Common myeloid progenitor, CD34-positive (primary cell): Measurements from ENCODE around the gene SNRNP27. TPM values are rescaled to one million over a fixed set of nuclear protein-coding genes. Genes with fewer than 3 reads are reported as not detected.

Source experiments
- CTCF ChIA-PET: fragments of 350-600 bp; sonication (Branson Sonifier 250); formaldehyde crosslinking; loops from one replicate; lab custom pipeline; 2021; ENCODE audit warnings: antibody characterized with exemption; lab: Charles Lee
- POLR2A ChIA-PET: fragments of 350-600 bp; sonication (Branson Sonifier 250); formaldehyde crosslinking; loops from one replicate; lab custom pipeline; 2021; ENCODE audit warnings: antibody characterized with exemption; lab: Charles Lee
- DNase-seq, 3 donors: peaks; one replicate each; pipeline versions ENCODE4 v3.0.0 to v3.0.0-alpha.2; 2013
- H3K27ac ChIP-seq, 2 experiments: 1 replicate in 1 of 2; 2 replicates in 1 of 2; pipeline ENCODE4 v1.7.0; 2013; ENCODE audit warnings: inconsistent platforms in 2 of 2, low read length in 2 of 2, mild to moderate bottlenecking in 2 of 2, low read depth in 1 of 2, moderate library complexity in 1 of 2; ENCODE audit not compliant: severe bottlenecking in 2 of 2, insufficient read depth in 1 of 2, poor library complexity in 1 of 2
- H3K27me3 ChIP-seq, 5 experiments: replicated peaks in 2 of 5; 1 replicate in 3 of 5; 2 replicates in 2 of 5; pipeline versions ENCODE4 v1.6.1 to v1.7.0; 2013; ENCODE audit warnings: low read length in 4 of 5, mild to moderate bottlenecking in 2 of 5, moderate library complexity in 2 of 5, inconsistent platforms in 1 of 5; ENCODE audit not compliant: insufficient read depth in 5 of 5, control insufficient read depth in 4 of 5
- H3K36me3 ChIP-seq, 4 experiments: 1 replicate in 2 of 4; 2 replicates in 2 of 4; pipeline versions ENCODE4 v1.6.1 to v1.7.0; 2013; ENCODE audit warnings: low read length in 3 of 4, control low read depth in 1 of 4, mild to moderate bottlenecking in 1 of 4; ENCODE audit not compliant: control insufficient read depth in 4 of 4, insufficient read depth in 4 of 4
- H3K4me1 ChIP-seq, 4 experiments: 1 replicate in 3 of 4; 2 replicates in 1 of 4; pipeline versions ENCODE4 v1.6.1 to v1.7.1; 2013; ENCODE audit warnings: low read length in 3 of 4, mild to moderate bottlenecking in 3 of 4, control low read depth in 1 of 4, inconsistent platforms in 1 of 4, moderate library complexity in 1 of 4; ENCODE audit not compliant: control insufficient read depth in 4 of 4, insufficient read depth in 4 of 4; ENCODE audit errors: control extremely low read depth in 1 of 4
- H3K4me3 ChIP-seq, 7 experiments: 1 replicate in 4 of 7; 2 replicates in 3 of 7; pipeline versions ENCODE4 v1.5.1 to v1.7.0; 2013; ENCODE audit warnings: mild to moderate bottlenecking in 7 of 7, low read length in 6 of 7, moderate library complexity in 6 of 7, inconsistent platforms in 2 of 7, low read depth in 2 of 7, control low read depth in 1 of 7; ENCODE audit not compliant: insufficient read depth in 4 of 7, control insufficient read depth in 1 of 7; ENCODE audit errors: extremely low read depth in 1 of 7
- H3K9me3 ChIP-seq, 5 experiments: 1 replicate in 4 of 5; 2 replicates in 1 of 5; pipeline versions ENCODE4 v1.6.1 to v1.7.1; 2013; ENCODE audit warnings: low read length in 4 of 5, mild to moderate bottlenecking in 2 of 5, inconsistent platforms in 1 of 5, low read depth in 1 of 5, moderate library complexity in 1 of 5; ENCODE audit not compliant: control insufficient read depth in 4 of 5, insufficient read depth in 2 of 5; ENCODE audit errors: control extremely low read depth in 1 of 5
- WGBS: methylation state at CpG from one replicate; pipeline ENCODE4 v1.1.5; 2013; ENCODE audit not compliant: insufficient coverage; 5-methylcytosine and 5-hydroxymethylcytosine counted together
- polyA plus RNA-seq: library from polyadenylated mRNA; unstranded; fragments of 120-200 nt; gene quantifications from one replicate; pipeline ENCODE4 v1.2.1, GENCODE V29; 2013

Gene SNRNP27, protein sequence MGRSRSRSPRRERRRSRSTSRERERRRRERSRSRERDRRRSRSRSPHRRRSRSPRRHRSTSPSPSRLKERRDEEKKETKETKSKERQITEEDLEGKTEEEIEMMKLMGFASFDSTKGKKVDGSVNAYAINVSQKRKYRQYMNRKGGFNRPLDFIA
- 36.9 TPM for polyA plus RNA-seq

DNA sequence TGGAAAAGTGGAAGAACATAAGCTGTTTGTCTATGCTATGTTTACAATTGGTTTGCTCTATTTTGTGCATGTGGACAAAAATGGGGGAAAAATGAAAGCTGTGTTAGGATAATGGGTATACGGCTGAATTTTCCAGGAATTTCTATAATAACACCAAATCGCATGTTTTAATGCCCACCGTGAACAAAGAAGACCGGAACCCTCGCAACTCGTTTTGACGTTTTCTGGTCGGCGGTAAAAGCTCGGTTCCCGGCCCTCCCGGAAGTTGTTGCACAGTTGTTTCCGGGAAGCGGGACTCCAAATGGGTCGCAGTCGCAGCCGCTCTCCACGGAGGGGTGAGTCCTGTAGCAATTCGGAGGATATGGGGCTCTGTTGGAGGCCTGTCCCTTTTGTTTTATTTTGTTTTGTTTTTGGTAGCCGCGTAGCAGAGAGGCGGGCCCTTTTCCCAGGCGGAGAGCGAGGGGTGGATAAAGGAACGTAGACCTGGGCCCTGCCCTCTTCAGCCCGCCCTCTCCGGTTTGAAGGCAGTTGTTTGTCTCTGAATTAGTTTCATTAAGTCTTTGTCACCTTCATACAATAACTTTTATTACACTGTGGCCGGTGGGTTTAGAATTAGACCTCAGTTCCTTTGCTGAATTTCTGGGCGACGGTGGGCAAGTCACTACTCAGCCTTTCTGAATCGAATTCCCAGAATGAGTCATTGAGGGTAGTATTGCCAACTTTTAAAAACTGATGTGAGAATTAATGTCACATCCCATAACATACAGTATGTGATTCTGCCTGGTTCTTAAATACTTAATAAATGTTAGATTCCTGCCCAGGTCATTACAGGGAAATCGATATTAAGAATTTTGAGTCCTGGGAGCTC lies at the start of gene SNRNP27:
Gene SNRNP27, plus strand, starts transcription at position 273 of the 868 bp plus-strand sequence. Its CDS starts 29 bp downstream, at position 302.
- Histone ChIP-seq H3K36me3 (peaks cover 5 to 26% (median 16%) of the 10 kb centered on the region in 4 experiments), H3K9me3 (no peaks in the 10 kb centered on the region), H3K4me1 (peaks cover 4 to 14% (median 9%) of the 10 kb centered on the region in 4 experiments), H3K27me3 (no peaks in the 10 kb centered on the region), H3K4me3 (peak within 1 kb of the TSS; percentile 77 to 97 (median 92)), H3K27ac (peak within 1 kb of the TSS; percentile 81 to 90)
- POLR2A ChIA-PET: interaction anchor here (0.6 to 1.8 kb wide), 3 partner anchors 20 to 426 kb away, joined by 3 to 5 read pairs (median 3); partner anchors contain the start of gene MXD1
- CTCF ChIA-PET: interaction anchor here (0.6 to 1.7 kb wide), 3 partner anchors 13 to 171 kb away, joined by 3 to 4 read pairs (median 4); no protein-coding TSS in a partner anchor
- 0% methylated on average over 22 of the region's 32 CpGs for WGBS
- DNase-seq: peak; percentile 75 to 81 (median 75)

DNA sequence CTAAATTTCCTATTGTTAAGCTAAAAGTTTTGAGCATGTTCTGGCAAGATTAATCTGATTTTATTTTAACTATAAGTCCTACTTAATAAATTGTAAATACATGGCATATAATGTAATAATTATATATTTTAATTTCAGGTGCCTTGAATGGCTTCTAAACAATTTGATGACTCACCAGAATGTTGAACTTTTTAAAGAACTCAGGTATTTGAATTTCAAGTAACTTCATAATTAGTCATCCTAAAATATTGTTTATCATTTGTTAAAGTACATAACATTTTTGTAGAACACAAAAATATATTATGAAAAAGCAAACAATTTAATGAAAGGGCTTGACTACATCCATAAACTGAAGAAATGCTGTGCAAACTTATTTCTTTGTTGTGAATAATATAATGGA lies 49.8 kb upstream of the SNRNP27 start:
- no peaks in the 10 kb centered on the region for H3K27me3 ChIP-seq
- H3K36me3 ChIP-seq: peaks cover 17 to 70% (median 37%) of the 10 kb centered on the region in 4 experiments
- no peaks in the 10 kb centered on the region for H3K9me3 ChIP-seq
- H3K27ac ChIP-seq: no peak overlapping the region
- no peak overlapping the region for H3K4me3 ChIP-seq
- H3K4me1 ChIP-seq: no peaks in the 10 kb centered on the region
- CTCF ChIA-PET: no interaction called here
- POLR2A ChIA-PET: no interaction called here
- no peak for DNase-seq

DNA sequence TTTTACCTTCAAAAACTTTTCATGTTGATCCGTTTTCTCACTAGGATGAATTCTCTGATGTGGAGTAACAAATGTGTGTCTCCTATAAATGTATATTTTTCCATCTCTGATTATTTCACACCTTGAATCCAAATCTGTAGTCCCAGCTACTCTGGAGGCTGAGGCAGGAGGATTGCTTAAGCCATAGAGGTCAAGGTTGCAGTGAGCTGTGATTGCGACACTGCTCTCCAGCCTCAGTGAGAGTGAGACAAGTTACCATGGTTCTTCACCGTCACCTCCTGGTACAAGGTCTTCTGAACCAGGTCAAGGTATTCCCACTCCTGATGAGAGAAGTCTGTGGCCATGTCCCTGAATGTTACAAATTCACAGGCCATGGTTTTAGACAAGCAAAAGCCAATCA lies 49.2 kb upstream of the SNRNP27 start:
- Histone ChIP-seq H3K4me3 (no peak overlapping the region), H3K4me1 (no peaks in the 10 kb centered on the region), H3K27ac (no peak overlapping the region), H3K9me3 (no peaks in the 10 kb centered on the region), H3K36me3 (peaks cover 13 to 72% (median 38%) of the 10 kb centered on the region in 4 experiments), H3K27me3 (no peaks in the 10 kb centered on the region)
- WGBS: 96% methylated on average over 2 of the region's 3 CpGs
- DNase-seq: no peak
- CTCF ChIA-PET: no interaction called here
- POLR2A ChIA-PET: no interaction called here

DNA sequence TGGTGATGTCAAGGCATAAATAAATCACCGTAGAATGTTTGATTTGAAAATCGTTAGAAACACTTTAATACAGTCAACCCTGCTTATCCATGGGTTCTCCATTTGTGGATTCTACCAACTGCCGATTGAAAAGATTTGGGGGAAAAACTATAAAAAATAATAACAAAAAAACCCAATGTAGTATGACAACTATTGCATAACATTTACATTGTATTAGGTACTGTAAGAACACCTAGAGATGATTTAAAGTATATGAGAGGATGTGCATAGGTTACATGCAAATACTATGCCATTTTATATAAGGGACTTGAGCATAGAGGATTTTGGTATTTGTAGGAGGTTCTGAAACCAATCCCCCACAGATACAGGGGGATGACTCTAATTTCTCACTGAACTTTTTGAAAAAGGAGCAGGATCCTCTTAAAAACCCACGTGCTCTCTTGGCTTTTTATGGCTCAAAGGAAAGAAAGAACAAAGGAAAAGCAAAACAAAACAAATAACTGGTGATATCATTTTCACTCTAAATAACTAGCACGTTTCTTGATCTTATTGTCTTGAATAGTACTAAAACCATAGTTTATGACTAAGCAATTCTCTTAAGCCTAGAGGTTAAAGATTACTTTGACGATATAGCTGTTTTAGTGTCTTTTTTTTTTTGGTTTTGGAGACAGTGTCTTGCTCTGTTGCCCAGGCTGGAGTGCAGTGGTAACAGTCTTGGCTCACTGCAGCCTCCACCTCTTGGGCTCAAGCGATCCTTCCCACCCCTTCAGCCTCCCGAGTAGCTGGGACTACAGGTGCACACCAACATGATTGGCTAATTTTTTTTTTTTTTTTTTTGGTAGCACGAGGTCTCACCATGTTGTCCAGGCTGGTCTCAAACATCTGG lies 47.3 kb upstream of the SNRNP27 start:
- H3K36me3 ChIP-seq: peaks cover 21 to 73% (median 43%) of the 10 kb centered on the region in 4 experiments
- ChIA-PET CTCF (interaction anchor here (0.6 kb wide), 1 partner anchor 80 kb away, joined by 3 read pairs; no protein-coding TSS in a partner anchor), POLR2A (no interaction called here)
- no peak overlapping the region for H3K4me3 ChIP-seq
- H3K27ac ChIP-seq: no peak overlapping the region
- H3K9me3 ChIP-seq: no peaks in the 10 kb centered on the region
- DNase-seq: no peak
- no peaks in the 10 kb centered on the region for H3K4me1 ChIP-seq
- WGBS: 90% methylated on average over 2 of the region's 9 CpGs
- H3K27me3 ChIP-seq: no peaks in the 10 kb centered on the region

DNA sequence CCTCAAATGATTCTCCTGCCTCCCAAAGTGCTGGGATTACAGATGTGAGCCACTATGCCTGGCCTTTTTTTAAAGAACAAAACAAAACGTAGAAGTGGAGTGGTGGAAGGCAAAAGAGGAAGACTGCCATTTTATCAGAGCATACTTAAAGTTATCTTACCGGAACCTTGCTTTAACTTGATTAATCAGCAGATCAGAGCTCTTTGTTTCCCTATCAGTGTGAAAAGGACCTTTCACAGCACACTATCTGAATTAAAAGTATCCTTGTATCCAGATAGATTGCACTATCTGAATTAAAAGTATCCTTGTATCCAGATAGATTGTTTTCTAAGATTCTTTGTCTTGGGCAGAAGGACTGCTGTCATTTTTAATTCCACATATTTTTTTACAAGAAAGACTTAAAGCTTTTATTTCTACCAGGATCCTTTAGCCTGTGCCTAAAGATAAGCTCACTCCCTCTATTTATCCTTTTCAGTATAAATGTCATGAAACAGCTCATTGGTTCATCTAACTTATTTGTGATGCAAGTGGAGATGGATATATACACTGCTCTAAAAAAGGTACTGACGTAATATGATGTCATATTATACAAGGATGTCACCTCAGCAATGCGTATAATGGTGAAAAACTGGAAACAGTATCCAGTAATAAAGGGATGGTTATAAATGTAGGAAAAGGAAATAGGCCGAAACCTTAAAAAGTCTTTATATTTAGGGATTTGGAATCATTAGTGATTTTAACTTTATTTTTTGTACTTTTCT lies 46.5 kb upstream of the SNRNP27 start:
- Histone ChIP-seq H3K4me3 (no peak overlapping the region), H3K9me3 (no peaks in the 10 kb centered on the region), H3K36me3 (peaks cover 24 to 72% (median 42%) of the 10 kb centered on the region in 4 experiments), H3K27ac (no peak overlapping the region), H3K4me1 (no peaks in the 10 kb centered on the region), H3K27me3 (no peaks in the 10 kb centered on the region)
- POLR2A ChIA-PET: no interaction called here
- WGBS: 74% methylated on average over 3 of the region's 5 CpGs
- CTCF ChIA-PET: interaction anchor here (0.6 to 0.7 kb wide), 2 partner anchors 29 to 80 kb away, joined by 3 read pairs; no protein-coding TSS in a partner anchor
- peak in 1 of 3 donors; percentile 11 for DNase-seq

DNA sequence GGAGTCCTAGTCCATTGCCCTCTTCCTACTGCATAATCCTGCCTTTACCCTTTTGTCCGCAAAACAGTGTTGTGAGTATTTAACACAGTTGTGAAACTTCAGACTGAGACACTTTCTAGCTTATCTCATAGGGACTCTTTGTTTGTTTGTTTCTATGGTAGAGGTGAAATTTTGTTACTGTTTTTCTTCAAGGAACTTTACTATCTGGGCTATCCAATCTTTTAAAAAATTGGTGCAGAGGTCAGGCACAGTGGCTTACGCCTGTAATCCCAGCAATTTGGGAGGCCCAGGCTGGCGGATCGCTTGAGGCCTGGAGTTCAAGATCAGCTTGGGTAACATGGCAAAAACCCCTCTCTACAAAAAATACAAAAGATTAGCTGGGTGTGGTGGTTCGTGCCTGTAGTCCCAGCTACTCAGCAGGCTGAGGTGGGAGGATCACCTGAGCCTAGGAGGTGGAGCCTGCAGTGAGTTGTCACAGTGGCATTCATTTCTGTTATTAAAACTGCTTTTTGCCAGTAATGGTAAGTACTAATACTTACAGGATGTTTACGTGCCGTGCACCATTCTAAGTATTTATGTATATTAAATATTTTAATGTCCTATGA lies 45.5 kb upstream of the SNRNP27 start:
- no peak overlapping the region for H3K4me3 ChIP-seq
- H3K9me3 ChIP-seq: no peaks in the 10 kb centered on the region
- 100% methylated on average over 1 of the region's 7 CpGs for WGBS
- H3K27ac ChIP-seq: peak overlapping the region in 1 of 2 experiments; percentile 34
- H3K4me1 ChIP-seq: no peaks in the 10 kb centered on the region
- ChIA-PET POLR2A (no interaction called here), CTCF (no interaction called here)
- peaks cover 26 to 74% (median 42%) of the 10 kb centered on the region in 4 experiments for H3K36me3 ChIP-seq
- no peaks in the 10 kb centered on the region for H3K27me3 ChIP-seq
- no peak for DNase-seq
